Thyroid gland (tissue), 4 donors: Measurements from ENCODE around the gene PHGDH.

Experiments used
- POLR2A ChIP-seq, 2 donors: fragments of 450-650 bp; IDR thresholded peaks; one replicate each; pipeline ENCODE4 v1.6.1; 2017; ENCODE audit warnings: antibody characterized with exemption in 2 of 2, mild to moderate bottlenecking in 2 of 2, moderate library complexity in 1 of 2
- TF ChIP-seq, protein P1 (sequence below), 6 experiments: fragments of 200-600 bp in 3 of 6; fragments of 450-650 bp in 3 of 6; sonication (generic) in 3 of 6; IDR thresholded peaks; one replicate each; pipeline ENCODE4 v1.5.1; 2016 to 2019; ENCODE audit warnings: antibody characterized with exemption in 6 of 6, mild to moderate bottlenecking in 2 of 6, inconsistent platforms in 1 of 6, moderate library complexity in 1 of 6

DNA sequence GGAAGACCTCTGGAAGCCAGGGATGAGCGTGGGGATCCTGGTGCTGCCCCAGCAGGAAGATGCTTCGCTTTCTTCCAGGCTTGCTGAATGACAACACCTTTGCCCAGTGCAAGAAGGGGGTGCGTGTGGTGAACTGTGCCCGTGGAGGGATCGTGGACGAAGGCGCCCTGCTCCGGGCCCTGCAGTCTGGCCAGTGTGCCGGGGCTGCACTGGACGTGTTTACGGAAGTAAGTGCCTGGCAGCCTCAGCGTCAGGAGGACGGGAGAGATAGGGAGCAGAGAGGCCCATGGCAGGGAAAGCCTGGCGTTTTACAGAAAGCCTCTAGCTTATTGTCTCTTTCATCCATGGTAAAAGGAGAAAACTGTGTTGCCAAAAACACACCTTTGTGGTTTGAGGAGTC lies 23.5 kb downstream of the PHGDH start:
- TF ChIP-seq POLR2A (IDR thresholded peaks at IDR 0.05): no peak
- TF ChIP-seq, protein P1, sequence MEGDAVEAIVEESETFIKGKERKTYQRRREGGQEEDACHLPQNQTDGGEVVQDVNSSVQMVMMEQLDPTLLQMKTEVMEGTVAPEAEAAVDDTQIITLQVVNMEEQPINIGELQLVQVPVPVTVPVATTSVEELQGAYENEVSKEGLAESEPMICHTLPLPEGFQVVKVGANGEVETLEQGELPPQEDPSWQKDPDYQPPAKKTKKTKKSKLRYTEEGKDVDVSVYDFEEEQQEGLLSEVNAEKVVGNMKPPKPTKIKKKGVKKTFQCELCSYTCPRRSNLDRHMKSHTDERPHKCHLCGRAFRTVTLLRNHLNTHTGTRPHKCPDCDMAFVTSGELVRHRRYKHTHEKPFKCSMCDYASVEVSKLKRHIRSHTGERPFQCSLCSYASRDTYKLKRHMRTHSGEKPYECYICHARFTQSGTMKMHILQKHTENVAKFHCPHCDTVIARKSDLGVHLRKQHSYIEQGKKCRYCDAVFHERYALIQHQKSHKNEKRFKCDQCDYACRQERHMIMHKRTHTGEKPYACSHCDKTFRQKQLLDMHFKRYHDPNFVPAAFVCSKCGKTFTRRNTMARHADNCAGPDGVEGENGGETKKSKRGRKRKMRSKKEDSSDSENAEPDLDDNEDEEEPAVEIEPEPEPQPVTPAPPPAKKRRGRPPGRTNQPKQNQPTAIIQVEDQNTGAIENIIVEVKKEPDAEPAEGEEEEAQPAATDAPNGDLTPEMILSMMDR (IDR thresholded peaks at IDR 0.05): no peak
